Stimulated activated CD4-positive, alpha-beta T cell treated with anti-CD3 and anti-CD28 coated beads, Interleukin-2, amount 100 ng/mL, for 24 hours (primary cell): ENCODE measurements around the gene RNF115.
"Not testable (repeated sequence)": the region's sequence is repeated elsewhere in the genome, so short reads cannot be mapped to it uniquely, and the experiment has no call there.

Source experiments
- DNase-seq, 2 donors: peaks; one replicate each; pipeline ENCODE4 v3.0.0-alpha.2; 2020

The RNF115 gene

DNA sequence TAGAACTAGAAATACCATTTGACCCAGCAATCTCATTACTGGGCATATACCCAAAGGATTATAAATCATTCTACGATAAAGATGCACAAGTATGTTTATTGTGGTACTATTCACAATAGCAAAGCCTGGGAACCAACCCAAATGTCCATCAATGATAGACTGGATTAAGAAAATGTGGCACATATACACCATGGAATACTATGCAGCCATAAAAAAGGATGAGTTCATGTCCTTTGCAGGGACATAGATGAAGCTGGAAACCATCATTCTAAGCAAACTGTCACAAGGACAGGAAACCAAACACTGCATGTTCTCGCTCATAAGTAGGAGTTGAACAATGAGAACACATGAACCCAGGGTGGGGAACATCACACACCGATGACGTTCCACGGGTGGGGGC, 97.7 kb downstream of the RNF115 start:
- DNase-seq: not testable (repeated sequence)

DNA sequence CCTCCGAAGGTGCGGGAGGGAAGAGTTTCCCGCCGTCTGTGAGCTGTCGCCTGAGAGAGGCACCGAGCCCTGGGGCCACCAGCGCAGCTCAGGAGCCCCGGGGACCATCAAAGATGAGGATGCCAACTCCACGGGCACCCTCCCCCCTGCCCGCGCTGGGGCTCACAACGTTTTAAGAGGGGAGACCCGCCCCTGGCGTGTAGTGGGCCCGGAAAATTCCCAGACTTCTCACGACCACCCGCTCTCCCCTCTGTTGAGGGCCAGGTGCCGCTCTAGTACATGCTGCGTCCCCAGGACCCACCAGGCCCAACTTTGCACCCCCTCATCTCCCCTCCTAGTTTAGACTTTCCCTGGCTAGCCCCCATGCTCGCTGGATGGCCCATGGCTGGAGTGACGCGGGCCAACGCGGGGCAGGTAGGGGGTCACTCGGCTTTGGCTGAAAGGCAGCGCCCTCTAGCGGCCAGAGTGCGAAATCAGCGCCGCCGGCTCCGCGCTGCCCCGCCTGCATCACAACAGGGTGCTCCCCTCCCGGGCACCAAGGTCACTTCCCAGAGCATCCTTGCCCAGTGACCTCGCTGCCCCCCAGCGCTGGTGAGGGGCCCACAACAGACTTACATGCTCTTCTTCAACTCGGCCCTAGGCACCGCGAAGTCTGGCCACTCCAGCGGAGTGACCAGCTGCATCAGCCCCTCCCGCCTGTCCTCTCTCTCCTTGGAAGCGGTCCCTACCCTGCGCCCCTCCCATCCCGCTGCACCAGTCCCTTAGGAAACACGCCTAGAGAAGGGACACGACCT, 102.8 kb downstream of the RNF115 start:
- DNase-seq: peak; percentile 77 to 78

DNA sequence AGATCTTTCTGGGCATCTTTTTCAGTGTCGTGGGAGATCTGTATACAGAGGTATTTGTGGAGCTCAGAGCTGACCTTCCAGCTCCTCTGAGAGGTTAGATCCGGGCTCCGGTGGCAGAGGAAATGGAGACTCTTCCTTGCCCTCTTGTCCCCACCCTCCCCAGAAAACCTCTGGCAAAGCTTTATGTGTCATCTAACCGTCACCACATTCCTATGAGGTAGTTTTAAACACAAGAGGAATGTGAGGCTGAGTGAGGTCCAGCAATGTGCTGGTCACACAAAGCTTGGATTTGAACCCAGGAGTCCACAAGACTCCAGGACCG, 103.4 kb downstream of the RNF115 start:
- DNase-seq: no peak

DNA sequence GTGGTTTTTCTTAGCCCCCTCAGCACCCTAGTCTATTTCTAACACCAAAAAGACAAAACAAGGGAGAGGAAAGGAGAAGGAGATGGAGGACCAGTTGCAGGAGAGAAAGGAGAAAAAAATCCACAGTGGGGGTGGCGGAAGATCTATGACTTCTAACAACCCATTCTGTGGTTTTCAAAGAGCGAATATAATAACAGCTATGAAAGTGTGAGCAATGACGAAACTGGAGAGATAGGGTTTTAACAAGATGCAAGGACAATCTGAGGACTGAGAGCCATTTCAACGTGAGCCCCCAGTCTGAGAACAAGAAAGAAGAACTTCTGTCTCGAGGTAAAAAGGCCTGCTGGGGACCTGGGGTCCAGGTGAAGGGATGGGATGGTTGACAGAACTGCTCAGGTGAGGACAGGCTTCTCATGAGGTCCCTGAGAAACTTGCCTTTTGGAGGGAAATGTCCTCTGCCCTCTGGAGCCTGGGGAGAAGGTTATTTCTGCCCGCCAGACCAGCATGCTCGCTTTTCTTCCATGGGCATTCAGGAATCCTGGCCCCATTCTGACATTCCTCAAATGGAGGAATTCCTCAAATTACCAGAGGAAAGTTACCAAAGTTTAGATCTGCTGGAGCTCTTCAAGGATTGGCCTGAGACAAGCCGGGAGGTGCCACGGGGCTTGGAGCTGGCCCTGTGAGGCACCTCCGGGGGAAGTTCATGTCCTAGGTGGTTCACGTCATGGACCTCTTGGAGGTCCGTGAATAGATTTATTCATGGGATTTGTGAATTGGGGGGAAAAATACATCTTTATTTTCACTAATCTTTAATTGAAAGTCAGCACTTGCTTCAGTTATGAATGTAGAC, 104.4 kb downstream of the RNF115 start, which contains the start of gene CD160:
Gene CD160, plus strand, starts transcription at position 270 of the 850 bp plus-strand sequence. CDS start 8,829 bp downstream, outside the sequence.
- peak in 1 of 2 donors; percentile 7 for DNase-seq

DNA sequence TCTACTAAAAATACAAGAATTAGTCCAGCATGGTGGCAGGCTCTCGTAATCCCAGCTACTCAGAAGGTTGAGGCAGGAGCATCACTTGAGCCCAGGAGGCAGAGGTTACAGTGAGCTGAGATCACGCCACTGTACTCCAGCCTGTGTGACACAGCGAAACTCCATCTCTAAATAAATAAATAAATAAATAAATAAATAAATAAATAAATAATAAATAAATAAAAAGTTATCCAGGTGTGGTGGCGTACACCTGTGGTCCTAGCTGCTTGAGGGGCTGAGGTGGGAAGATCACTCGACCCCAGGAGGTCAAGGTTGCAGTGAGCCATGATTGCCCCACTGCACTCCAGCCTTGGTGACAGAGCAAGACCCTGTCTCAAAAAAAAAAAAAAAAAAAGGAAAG, 105.4 kb downstream of the RNF115 start:
- not testable (repeated sequence) for DNase-seq

DNA sequence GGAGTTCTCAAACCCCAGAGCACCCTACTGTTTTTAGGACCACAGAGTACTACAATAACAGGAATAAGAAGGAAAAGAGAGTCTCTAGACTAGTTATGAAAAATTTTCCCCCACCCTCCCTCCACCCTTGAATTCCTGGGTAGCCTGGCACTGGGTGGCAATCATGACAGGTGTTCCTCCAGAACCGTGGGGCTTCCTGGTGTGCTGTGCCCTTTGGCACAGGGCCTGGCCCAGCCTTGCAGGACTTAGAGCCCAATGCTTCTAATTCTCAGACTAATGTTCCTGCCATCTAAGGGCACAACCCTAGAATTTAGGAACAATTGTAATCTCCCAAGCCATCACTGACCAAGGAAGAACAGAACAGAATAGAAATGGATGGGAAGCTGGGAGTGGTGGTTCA, 106.1 kb downstream of the RNF115 start:
- no peak for DNase-seq

DNA sequence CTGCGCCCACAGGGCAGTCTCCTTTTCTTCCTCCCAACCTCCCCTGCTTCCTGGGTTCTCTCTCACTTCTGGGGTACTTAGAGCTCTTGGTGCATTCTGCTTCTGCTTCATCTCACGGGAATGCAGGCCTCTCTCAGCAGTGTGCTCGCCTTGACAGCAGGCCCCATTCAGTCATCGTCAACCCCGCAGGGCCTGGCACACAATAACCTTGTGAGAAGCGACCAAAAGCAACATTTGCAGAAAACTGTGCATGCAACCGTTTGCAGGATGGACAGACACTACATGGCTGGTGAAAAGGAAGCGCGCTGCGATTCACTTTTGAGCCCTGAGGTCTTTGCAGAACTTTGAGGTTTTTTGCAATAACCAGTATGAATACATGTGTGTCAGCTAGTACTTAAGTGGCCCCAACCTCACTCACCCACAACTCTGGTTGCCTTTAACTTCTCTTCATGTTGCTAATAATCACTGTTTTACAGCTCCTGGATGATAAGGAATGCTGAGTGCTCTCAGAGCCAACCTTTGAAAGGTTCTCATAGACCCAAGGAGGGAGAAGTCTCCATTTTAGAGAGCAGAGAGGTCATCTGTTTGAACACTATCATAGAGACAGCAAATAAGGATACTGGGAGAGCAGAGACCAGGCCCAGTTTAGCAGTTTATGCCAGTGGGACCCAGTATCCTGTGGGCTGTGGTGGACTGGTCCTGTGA, 107.1 kb downstream of the RNF115 start:
- DNase-seq: no peak

DNA sequence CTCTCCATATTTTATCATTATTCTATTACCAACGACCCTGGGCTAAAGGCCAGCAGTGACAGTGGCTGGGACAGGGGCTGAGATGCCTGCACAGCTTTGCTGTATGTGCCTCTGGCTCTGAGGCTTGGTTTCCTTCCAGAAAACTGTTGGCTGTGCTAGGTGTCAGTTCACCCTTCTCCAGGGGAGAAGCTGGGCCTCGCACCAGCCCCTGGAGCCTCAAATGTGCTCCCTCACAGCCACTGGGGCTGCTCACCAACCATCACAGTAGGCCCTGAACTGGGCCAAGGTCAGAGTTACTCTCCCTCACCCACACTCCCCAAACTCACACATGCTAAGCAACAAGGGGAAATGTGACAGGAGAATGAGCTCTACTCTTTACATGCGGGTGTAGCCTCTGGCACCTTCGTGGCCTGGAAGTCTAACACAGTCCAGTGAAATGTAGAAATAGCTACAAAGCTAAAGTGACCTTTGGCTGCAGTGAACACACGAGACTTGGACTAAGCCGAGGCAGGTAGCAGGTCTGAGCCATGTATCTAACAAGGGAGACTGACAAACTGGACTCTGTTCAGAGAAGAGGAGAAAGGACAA, 109.3 kb downstream of the RNF115 start:
- DNase-seq: no peak

DNA sequence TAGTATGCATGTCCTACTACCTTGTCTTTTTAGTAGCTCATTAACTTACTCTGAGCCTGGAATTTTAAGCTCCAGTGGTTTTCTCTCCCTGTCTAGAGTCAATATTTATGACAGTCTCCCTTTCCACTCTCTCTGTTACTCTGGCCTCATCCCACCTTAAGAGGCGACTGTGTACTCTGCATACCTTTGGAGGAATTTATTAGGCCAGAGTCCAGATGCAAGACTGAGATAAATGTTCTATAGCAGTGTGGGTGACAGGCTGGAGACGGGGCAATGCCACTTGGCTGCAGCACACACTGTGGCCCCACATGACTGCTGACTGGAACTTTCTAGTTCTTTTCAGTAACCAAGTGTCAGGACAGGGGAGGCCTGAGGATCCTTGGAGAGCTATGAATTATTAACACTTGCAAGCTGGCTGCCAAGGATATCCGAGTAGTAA, 112.7 kb downstream of the RNF115 start:
- no peak for DNase-seq

DNA sequence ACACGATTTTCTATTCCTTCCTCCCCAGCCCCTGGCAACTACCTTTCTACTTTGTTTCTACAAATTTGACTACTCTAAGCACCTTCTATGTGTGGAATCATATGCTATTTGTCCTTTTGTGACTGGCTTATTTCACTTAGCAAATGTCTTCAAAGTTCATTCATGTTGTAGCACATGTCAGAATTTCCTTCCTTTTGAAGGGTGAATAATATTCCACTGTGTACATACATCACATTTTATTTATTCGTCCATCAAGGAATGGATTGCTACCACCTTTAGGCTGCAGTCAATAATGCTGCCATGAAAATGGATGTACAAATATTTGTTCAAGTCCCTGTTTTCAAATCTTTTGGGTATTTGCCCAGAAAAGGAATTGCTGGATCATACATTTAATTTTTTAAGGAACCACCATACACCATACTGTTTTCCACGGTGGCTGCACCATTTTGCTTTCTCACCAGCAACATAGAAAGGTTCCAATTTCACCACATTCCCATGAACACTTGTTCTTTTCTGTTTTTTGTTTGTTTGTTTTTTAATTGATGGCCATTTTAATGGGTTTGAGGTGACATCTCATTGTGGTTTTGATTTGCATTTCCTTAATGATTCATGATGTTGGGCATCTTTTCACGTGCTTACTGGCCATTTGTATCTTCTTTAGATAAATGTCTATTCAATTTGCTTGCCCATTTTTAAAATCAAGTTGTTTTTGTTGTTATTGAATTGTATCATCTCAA, 113.4 kb downstream of the RNF115 start:
- DNase-seq: no peak

DNA sequence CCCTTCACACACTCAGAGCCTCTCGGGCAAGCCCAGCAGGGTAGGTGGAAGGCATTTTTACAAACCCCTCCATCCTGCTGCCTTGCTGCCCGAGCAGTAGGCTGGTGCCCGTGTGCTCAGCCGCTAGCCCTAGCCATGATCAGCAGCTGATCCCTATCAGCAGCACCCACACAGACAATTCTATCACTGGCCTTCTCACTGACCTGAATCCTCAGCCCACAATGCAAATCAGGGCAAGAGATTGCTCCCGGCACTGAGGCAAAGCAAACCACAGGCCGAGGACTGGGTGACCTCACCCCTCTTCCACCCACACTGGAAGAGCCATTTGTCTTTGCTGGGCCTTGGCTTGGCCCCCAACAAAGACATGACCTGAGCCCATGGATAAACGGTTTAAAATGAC, 115.8 kb downstream of the RNF115 start:
- DNase-seq: no peak

DNA sequence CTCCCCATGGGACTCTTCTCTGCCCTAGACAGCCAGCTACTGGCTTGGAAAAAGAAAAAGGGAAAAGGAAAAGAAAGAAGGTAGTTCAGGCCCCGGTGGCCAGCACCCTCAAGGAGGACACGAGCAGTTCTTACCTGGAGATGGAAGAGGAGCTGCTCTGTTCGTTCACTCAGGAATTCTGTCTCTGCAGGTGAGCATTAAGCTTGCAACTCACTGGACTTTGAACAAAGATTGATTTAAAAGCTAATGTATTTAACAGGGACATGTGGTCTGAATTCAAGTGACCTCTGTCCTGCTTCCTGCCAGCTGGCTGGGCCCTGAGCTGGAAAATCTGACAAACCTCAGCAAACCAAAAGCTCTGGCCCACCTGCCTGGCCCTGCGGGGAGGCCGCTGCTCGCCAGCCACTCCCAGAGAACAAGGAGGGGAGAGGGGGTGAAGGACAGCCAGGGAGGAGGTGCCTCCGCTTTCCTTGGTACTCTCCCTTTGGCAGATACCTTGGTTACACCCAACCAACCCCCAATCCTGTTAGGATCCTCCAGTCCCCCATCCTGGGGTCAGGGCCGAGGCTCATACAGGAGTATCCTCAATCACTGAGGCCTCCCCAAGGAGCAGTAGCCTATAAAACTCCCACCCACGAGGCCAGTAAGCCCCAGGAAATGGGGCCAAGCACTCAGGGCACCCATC, 116.6 kb downstream of the RNF115 start, which contains the start of gene PDZK1:
Gene PDZK1, minus strand, starts transcription at position 186 of the 685 bp plus-strand sequence. CDS start 19,347 bp downstream, outside the sequence.
- no peak for DNase-seq

DNA sequence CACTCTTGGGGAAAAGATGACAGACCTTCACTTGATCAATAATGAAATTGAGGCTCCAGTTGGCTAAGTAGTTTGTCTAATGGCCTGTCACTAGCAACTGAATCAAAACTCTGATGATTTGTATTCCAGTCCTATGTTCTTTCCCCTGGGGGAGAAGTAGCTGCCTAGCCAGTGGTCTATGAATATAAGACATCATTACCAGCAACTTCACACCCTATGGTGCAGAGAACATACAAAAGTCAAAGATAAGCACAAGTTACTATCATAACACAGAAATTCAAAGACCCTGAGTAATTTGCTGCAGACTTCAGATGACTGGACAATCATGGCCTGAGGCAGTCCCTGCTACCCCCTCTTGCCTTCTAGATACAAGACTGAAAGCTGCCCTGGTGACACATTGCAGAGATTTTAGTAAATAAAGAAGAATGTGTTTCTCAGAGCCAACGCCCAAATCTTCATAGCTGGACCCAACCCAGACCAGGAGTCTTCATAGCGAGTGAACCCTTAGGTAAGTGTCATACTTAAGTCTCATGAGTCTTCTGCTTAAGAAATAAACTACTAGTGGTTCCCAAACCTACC, 117.7 kb downstream of the RNF115 start:
- no peak for DNase-seq

DNA sequence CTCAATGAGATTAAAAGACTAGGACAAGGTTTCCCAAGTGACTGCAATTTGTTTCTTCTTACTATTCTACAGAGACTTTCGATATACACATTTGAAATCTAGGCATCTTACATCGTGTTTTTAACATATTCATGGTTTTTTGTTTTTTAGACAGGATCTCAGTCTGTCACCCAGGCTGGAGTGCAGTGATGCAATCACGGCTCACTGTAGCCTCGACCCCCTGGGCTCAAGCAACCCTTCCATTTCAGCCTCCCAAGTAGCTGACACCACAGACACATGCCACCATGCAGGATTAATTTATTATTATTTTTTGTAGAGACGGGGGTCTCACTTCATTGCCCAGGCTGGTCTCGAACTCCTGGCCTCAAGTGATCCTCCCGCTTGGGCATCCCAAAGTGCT, 118.3 kb downstream of the RNF115 start:
- DNase-seq: no peak

DNA sequence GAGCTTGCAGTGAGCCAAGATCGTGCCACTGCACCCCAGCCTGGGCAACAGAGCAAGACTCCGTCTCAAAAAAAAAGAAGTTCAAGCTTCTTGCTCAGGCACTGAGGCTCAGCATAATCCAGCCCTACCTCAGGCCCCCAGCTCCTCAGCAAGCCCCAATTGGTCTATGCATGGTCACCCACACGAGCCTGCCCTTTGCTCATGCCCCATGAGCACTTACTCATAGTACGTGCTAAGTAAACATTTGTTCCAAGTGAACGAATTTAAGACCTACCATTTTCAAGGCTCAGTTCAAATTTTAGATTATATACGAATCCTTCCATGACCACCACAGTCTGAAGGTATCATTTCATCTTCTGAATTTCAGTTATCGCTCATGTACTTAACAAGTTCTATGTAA, 121.1 kb downstream of the RNF115 start:
- no peak for DNase-seq

DNA sequence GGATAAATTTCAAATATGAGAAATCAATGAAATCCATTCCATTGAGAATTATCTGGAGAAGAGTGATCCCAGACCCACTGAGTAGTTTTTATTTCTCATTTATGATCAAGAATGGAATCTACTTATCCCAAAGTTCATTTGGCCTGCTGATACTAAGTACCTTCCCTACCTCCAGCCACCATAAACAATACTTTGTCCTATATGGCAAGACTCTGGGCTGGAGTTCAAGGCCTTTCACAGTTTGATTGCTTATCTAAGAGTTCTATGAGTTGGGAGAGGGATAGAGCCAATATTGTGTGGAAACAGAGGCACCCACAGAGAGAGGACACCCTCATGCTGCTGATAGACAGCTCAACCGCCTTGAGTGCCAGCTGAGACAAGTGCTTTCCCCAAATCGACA, 121.8 kb downstream of the RNF115 start:
- DNase-seq: no peak

DNA sequence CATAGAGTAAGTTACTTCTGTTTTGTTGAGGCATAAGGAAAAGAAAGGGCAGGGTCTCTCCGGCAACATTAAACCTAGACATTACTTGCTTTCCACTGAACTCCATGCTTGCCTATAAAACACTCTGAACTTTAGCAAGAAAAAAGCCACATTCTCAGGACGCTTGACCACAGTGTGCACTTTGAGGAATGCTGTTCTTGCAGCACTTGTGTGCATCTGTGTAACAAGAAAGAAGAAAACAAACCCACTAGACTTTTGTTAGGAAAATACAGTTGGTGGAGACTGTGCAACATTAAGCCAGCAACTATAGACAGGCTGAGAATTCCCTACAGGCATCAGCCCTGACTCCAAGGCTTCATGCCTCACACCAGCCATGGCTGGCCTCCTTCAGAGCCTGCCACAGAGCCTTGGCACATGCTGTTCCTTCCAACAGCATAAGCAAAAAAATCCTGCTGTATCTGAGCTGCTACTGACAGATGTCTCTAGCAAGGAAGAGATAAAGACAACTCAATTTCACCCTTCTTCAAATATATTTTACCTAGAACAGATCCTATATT, 122.5 kb downstream of the RNF115 start:
- no peak for DNase-seq

DNA sequence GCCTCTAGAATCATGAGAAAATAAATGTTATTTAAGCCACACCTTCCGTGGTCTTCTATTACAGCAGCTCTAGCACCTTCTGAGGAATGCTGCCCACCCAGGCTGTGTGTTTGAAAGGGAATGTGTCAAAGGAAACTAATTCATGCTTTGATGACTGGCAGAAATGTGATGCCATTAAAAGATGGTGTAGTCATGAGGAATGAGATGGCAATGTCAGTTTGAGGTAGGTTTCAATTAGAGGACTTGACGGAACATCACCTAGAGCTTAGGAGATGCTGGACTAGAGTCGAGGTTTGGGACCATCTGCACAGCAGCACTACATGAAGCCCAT, 127.3 kb downstream of the RNF115 start:
- no peak for DNase-seq

DNA sequence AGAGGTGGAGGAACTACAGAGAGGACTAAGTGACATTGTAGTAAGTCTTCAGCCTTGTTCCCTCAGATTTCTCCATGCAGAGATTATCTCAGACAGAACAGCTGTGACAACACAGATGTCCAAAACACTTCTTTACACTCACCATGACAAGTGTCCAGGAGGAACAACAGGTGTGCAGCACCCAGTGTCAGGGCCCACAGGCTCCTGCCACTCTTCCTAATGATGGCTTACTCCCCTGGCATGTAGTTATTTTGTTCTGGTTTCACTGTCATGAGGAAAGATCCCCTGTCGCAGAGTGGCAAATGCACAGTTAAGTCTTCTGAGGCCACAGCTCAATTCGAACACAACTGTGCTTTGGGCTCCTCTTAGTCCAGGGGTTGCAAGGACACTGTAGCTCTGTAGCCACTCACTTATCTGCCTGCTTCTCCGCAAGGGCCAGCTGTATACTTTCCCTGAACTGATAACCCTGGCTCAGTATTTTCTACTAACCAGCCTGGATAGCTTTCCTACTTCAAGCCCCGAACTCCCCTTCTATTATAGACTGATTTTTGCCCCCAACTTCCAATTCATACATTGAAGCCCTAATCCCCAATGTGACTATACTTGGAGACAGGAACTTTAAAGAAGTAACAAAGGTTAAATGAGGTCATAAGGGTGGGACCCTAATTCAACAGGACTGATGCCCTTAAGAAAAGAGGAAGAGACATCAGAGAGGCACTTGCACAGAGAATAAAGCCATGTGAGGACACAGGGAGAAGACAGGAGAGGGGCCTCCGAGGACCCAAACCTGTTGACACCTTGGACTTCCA, 127.9 kb downstream of the RNF115 start:
- DNase-seq: no peak

DNA sequence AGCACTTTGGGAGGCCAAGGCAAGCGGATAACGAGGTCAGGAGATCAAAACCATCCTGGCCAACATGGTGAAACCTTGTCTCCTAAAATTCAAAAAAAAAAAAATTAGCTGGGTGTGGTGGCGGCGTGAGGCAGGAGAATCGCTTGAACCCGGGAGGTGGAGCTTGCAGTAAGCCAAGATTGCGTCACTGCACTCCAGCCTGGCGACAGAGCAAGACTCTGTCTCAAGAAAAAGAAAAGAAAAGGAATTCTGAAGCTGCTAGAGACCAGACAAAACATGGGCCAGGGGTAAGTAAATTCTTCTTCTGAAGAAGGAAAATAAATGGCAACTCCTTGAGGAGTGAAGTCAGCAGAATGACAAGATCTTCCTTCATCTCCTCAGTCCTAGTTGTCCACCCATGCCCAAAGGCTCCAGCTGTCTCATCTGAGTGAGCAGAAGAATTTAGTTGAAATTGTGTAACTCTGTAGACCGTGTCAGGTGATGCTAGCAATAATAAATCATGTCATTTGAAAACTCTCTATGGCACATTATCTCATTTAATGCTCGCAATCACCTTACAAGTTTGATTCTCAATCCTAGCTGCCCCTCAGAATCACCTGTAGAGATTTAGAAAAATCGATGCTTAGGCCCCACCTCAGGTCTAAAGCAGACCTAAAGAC, 131.0 kb downstream of the RNF115 start:
- no peak for DNase-seq
